ENCODE results near the gene OR10H2.

DNA sequence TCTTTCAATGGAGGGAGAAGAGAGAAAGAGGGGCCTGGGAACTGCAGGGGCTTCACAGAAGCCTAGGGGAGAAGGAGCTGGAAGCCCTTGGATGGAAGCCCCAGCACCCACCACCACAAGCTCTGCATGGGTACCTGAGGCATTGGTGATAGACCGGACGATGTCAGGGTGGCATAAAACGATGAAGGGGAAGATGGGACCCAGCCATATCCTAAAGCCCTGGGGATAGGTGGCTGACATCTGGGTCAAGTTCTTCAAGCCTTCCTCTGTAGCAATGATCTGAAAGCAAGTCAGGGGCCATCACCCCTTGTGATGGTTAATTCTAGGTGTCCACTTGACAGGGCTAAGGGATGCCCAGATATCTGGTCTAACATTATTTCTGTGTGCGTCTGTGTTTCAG lies 48.4 kb downstream of the OR10H2 start:
- TF ChIP-seq POLR2A (IDR thresholded peaks at IDR 0.05) (no peak), CTCF (IDR thresholded peaks at IDR 0.05) (no peak)
